Suprapubic skin (tissue), 3 donors: ENCODE measurements around the gene FATE1.

Experiments
- CTCF ChIP-seq, 2 donors: fragments of 200-600 bp in 1 of 2; fragments of 450-650 bp in 1 of 2; sonication (generic) in 1 of 2; IDR thresholded peaks; one replicate each; pipeline ENCODE4 v1.5.1; 2016 to 2019; ENCODE audit warnings: antibody characterized with exemption in 2 of 2, mild to moderate bottlenecking in 1 of 2, moderate library complexity in 1 of 2
- POLR2A ChIP-seq, 2 donors: fragments of 450-650 bp; IDR thresholded peaks; one replicate each; pipeline ENCODE4 v1.6.1; 2017; ENCODE audit warnings: antibody characterized with exemption in 2 of 2, mild to moderate bottlenecking in 2 of 2, moderate library complexity in 2 of 2

- TF ChIP-seq POLR2A (IDR thresholded peaks at IDR 0.05) (no peak), CTCF (IDR thresholded peaks at IDR 0.05) (peak in 1 of 2 donors; percentile 18)
Observed at GRCh38 chrX:151713849-151714248, 2.0 kb upstream of the FATE1 start.
